GM18526 (cell line): ENCODE data around the gene ZNF492.

ENCODE experiments used
- POLR2A ChIP-seq: IDR thresholded peaks from 3 replicates; pipeline ENCODE4 v1.6.1; 2011; ENCODE audit not compliant: insufficient read length; ENCODE audit errors: extremely low read depth

Gene ZNF492

GRCh38 chr19:22607653-22608430 is 26.3 kb upstream of the ZNF492 start:
- no peak for TF ChIP-seq POLR2A

- TF ChIP-seq POLR2A = no peak
Observed at GRCh38 chr19:22608441-22608840, 25.7 kb upstream of the ZNF492 start.

GRCh38 chr19:22609630-22610029 is 24.5 kb upstream of the ZNF492 start:
- TF ChIP-seq POLR2A = no peak

GRCh38 chr19:22610121-22610520 is 24.0 kb upstream of the ZNF492 start:
- no peak for TF ChIP-seq POLR2A

DNA sequence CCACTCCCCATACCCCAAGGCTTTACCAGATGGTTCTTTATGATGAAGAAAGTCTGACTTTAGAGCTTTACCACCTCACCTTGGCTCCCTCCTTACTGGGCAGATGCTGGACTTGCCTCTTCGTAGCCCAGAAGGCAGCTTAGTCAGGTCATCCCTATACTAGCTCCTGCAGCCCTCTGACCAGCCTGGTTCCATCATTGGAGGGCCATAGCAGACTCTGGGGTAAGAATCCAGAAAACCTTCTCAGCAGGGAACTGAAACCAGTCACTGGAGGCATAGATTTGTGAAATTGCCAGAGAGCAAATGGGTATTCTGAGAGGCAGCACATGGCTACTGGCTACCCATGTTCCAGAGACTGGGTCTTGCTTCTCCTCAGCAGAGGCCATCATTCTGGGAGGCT is 21.8 kb upstream of the ZNF492 start:
- no peak for TF ChIP-seq POLR2A

- TF ChIP-seq POLR2A = no peak
Observed at GRCh38 chr19:22616659-22617058, 17.5 kb upstream of the ZNF492 start.

DNA sequence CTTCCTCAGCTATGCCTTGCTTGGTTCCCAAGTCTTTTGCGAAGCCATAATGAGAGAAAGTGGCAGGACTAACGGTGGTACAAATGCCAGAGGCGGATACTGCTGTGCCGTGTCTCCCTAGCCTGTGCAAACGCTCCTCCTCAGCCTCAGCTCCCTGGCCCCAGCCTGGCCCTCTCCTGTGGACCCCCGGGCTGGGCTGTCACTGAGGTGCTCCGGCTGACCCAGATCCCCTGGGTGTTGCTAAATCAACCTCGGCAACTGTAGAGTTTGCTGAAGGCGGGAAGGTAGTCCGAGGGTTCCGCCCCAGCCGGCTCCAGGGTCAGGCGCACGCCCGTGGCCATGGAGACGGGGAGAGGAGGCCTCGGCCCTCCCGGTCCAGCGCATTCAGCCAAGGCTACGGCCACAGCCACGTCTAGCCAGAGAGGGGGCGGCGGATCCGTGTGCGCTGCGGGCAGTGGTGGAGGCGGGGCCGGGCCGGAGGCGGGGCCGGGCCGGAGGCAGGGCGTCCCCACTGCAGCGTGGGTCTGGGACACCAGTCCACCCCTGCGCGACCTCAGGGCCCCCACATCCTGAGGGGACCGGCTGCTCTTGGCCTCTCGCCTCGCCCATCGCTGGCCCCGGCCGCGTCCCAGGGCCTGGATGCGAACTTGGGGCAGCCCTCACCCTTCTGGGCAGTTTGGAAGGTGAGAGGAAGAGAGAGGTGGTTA is 16.4 kb upstream of the ZNF492 start:
- no peak for TF ChIP-seq POLR2A

- TF ChIP-seq POLR2A = no peak
Observed at GRCh38 chr19:22619371-22619770, 14.8 kb upstream of the ZNF492 start.

GRCh38 chr19:22619932-22620331 is 14.2 kb upstream of the ZNF492 start:
- no peak for TF ChIP-seq POLR2A

DNA sequence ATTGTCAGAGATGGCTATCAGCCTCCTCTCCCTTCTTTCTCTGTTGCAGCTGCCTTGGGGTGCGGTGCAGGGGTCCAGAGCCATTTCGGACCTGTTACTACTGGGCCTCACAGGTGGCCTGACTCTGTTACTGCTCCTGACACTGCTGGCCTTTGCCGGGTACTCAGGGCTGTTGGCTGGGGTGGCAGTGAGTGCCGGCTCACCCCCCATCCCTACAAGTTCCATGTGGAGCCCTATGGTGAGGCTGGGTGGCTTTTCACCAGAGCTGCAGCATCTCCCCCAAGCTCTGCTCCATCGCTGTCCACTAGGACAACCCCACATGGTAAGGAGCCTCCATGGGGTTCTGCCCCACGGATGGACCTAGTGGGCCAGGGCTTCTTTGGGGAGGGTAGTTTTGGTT is 13.7 kb upstream of the ZNF492 start:
- no peak for TF ChIP-seq POLR2A

GRCh38 chr19:22620912-22621311 is 13.2 kb upstream of the ZNF492 start:
- no peak for TF ChIP-seq POLR2A

DNA sequence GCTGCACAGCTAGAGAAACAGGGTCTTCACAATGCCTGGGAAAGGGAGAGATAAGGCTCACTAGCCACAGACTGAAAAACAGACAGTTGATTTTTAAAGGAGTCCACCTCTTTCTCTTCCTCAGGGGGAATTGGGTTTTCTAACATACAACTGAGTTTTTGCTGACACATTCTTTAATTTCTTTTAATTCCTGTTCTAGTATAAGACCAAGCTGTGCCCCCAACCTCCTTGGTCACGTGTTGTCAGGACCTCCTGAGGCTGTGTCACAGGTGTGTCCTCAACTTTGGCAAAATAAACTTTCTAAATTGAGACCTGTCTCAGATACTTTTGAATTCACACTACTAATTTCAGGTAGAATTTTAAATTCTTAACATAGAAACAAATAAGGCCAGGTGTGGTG is 12.1 kb upstream of the ZNF492 start:
- TF ChIP-seq POLR2A = no peak

DNA sequence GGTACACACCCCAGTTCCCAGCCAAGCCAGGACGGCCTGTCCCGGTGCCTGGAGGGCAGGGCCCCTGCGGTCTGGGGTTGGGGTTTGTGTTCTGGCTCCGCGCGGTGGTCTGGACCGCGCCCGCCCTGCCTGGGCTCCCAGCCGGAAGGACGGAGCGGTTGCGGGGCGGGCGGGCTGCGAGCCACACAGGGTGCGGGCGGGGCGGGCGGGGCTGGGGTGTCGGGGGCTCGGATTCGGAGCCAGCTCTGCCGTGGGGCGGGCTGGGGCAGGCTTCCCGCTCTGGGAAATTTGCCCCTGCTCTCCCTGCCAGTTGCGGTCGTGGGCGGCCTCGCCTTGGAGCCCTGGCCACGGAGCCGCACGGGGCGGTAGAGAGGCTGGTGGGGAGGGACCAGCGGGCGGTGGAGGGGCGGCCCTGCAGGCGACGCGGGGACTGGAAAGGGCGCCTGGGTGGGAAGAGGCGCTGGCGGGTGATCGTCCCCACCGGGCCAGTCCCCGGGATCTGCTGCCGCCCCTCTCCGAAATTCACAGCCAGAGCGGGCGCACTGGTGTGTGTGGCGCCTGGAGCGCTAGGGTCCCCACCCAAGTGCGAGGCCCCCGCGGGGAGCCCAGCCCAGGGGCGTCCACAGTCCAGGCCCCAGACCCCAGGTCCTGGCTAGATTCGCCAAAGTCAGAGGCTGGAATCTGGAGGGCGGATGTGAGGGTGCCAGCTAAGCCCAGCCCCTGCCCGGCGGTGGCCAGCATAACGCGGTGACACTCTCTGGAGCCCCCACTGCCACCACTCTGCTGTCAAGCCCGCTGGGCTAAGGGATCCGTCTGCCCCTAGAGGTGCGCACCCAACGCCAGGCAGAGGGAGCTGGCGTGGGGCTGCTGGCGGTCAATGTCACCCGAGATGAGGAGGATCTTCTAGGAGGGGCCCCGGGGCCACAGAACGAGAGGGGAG is 11.0 kb upstream of the ZNF492 start:
- no peak for TF ChIP-seq POLR2A

- no peak for TF ChIP-seq POLR2A
Observed at GRCh38 chr19:22623841-22624221, 10.3 kb upstream of the ZNF492 start.

DNA sequence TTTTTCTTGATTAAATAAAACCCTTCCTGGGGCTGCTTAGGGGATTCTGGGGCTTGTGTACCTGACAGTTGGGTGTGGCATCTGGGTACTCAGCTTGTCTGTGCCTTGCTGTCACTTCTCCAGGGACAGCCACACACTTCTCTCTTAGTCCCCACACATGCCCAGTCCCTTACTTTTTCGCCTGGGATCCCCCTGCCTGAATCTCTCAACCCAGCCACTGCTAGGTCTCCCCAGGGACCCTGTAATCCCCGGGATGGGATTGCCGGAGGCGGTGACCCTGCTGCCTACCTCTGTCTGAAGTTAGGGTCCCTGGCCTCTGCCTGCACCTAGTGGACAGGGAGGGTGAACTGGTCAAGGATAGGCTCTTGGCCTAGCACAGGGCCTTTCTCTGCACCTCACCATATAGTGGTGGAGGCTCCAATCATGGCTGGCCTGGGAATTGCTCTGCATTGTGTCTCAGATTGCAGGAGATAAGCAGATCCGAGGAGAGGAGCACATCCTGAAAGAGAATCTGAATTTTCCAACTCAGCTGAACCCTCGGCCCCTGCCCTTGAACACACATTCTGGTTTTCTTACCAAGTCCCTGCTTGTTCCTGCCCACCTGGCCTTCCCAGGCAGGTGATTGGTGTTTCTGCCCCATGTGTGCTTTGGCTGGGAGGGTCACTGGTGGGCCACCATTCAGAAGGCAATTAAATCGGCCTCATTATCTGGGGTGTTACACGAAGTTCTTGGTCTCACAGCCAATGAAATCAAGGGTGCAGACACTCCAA is 8.7 kb upstream of the ZNF492 start:
- no peak for TF ChIP-seq POLR2A
